HG03280 (cell line): Measurements from ENCODE around the gene UMAD1.

Source experiments
- ATAC-seq: cut with Tn5 transposase; IDR thresholded peaks from one replicate; pipeline ENCODE4 v1.9.1; 2021; ENCODE audit warnings: mild to moderate bottlenecking, moderate library complexity; ENCODE audit not compliant: unreplicated experiment

Gene UMAD1

GRCh38 chr7:7870555-7870954 lies 230.0 kb downstream of the UMAD1 start:
- no peak for ATAC-seq

DNA sequence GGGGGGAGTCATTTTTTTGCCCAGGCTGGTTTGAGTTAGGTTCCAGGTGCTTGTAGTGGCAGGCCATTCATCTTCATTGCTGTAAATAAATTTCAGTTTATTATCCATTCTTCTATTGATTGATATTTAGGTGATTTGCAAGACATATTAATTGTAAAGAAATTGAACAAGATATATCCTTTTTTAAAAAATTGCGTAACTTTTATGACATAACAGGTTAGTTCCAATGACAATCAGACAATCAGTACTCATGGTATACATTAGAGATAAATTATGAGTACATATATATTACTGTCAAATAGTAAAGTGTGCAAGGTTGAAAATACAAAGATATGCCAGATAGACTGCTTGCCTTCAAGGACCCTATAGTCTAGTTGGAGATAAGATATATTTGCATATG lies 235.9 kb downstream of the UMAD1 start:
- no peak for ATAC-seq

GRCh38 chr7:7881581-7881980 lies 241.0 kb downstream of the UMAD1 start:
- no peak for ATAC-seq

- no peak for ATAC-seq
Measured at GRCh38 chr7:7882888-7883287, 242.3 kb downstream of the UMAD1 start.

DNA sequence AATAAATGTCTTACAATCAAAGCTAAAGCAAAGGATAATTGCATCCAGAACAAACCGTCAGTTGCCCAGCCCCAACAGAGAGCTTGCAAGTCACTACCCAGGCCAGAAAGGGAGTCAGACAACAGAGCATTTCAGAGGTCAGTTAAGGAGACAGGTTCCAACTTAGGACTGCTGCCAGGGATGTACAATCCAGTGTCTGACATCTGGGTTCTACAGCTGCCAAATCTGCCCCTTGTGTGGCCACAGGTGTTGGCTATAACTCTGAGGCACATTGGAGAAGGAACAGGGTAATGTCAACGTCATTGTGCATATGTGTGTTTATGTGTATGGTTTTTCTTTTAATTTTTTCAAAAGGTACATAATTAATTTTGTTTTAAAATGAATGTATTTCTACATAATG lies 242.8 kb downstream of the UMAD1 start:
- no peak for ATAC-seq

DNA sequence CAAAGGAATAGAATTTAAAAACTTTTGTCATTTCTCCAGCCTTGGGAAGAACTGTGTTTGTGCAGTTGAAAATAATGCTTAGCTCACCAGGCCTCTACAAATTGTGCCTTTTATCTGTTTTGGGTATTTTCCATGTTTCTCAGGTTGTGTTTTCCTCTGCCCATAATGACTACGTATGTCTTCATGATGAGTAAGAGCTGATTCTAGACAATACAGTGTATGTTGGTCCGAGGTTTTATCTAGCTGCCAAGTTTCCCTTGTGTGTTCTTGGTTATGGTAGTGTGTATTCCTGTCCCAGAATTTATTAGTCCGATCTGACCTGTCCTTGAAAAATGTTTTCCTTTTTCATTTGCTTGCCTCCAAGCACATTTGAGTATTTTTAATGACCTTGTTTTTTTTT lies 244.3 kb downstream of the UMAD1 start:
- ATAC-seq: no peak

- ATAC-seq: no peak
Measured at GRCh38 chr7:7889791-7890568, 249.4 kb downstream of the UMAD1 start.

- no peak for ATAC-seq
Measured at GRCh38 chr7:7895004-7895650, 254.6 kb downstream of the UMAD1 start.

DNA sequence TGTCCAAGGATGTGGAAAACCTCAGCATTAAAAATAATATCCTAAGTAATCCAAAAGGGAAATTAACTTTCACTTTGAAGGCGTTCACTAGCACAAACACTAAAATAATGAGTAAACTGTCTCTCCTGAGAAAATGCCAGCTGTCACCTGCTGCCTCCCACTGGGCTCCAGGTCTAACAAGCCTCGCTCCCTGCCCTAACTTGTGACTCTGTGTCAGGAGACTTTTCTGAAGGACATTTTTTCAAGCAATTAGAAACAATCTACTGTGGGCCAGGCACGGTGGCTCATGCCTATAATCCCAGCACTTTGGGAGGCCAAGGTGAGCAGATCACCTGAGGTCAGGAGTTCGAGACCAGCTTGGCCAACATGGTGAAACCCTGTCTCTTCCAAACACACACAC lies 255.2 kb downstream of the UMAD1 start:
- no peak for ATAC-seq

GRCh38 chr7:7897509-7897908 lies 257.0 kb downstream of the UMAD1 start:
- ATAC-seq: no peak

DNA sequence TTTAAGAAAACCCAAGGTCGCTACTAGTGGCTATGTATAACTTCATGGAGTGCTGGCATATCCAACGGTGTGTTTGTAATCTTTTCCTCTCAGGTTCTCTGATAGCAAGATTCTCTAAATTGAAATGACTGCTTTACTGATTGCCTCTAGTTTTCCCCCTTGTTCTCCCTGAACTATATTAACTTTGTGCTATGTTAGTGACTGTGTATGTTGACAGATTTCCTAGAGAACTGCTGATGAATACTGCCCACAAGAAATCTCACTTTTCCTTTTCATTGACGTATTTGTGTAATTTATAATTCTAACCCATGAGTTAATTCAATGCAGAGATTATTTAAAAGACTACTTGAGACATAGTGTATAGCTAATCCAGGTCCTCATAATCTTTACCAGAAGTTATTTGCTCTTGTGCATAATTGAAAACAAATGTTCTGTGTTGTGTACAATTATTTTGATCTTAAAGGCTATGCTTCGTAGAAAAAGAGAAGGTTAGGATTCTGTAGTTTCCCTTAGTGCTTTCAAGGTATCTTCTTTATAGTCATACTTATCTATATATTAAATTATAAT lies 257.5 kb downstream of the UMAD1 start:
- no peak for ATAC-seq

- no peak for ATAC-seq
Measured at GRCh38 chr7:7902845-7903244, 262.3 kb downstream of the UMAD1 start.

- ATAC-seq: no peak
Measured at GRCh38 chr7:7907306-7907705, 266.8 kb downstream of the UMAD1 start.

GRCh38 chr7:7908622-7909145 lies 268.1 kb downstream of the UMAD1 start:
- no peak for ATAC-seq

DNA sequence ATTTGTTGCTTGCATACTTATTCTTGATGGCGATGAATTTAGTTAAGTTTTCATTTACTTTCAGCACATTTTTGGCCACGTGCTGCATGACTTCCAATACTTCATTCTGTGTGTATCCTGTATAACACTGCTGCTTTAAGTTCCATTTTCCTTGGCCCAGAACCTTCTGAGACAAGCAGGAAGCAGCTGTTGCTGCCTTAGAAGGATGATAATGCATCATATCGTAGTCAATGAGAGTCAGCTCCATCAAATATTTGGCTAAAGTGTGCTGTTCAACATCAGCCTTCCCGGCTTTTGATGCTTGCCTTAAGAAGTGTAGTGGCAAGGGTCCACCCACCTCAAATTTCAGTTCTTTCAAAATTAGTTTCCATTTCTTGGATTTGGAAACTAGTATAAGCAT lies 268.8 kb downstream of the UMAD1 start:
- no peak for ATAC-seq

- ATAC-seq: no peak
Measured at GRCh38 chr7:7911369-7912123, 271.0 kb downstream of the UMAD1 start.

DNA sequence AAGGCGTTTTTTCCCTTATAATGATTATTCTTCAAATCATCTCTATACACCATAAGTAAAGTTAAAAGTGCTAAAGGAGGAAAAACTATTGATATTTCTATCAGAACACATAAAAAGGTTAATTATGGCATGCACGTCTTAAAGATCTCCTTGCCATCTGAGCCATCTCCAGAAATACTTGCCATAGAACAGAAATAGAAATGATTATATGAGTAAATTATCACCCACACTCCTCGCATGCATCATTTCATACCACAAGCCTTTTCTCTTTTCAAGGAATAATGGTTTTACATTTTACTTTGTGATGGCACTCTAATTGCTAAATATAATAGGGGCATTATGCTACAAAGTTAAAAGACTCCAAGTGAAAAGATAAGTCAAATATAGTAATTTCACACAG lies 272.4 kb downstream of the UMAD1 start:
- ATAC-seq: no peak

GRCh38 chr7:7913504-7913903 lies 273.0 kb downstream of the UMAD1 start:
- ATAC-seq: no peak

- ATAC-seq: no peak
Measured at GRCh38 chr7:7914547-7914946, 274.0 kb downstream of the UMAD1 start.

DNA sequence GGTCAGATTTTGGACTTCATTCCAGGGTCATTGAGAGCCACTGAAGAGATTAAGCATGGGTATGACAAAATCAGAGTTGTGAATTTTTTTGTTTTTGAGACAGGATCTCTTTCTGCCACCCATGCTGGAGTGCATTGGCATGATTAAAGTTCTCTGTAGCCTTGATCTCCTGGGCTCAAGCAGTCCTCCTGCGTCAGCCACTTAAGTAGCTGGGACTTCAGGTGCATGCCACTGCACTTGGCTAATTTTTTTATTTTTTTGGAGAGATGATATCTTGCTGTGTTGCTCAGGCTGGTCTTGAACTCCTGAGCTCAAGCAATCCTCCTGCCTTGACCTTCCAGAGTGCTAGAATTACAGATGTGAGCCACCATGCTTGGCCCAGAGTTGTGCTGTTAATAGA lies 275.5 kb downstream of the UMAD1 start:
- no peak for ATAC-seq

DNA sequence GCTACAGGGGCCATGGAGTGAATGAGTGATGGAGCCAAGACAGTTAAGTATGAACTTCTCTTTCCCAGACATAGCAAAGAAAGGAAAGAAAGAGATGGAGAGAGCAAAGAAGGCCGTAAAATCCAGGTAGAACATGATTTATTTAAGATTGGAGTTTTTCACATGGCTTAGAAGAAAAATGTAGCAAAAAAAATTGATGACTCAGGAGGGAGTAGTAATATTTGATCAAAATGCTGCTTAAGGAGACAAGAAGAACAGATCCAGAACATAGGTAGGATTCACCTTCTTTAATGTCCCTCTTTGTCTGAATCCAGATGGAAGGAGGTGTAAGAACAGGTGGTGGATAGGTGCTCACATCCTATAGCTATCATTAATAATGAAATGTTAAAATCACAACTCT lies 277.0 kb downstream of the UMAD1 start:
- ATAC-seq: no peak
